HEK293T (cell line): ENCODE data around the gene MERTK.
"Not testable (repeated sequence)": the region's sequence is repeated elsewhere in the genome, so short reads cannot be mapped to it uniquely, and the experiment has no call there.

Source experiments
- CTCF ChIA-PET: fragments of 350-600 bp; formaldehyde crosslinking; extraction: SDS; loops from one replicate; lab custom pipeline; 2021; ENCODE audit warnings: antibody characterized with exemption, inconsistent platforms; lab: Yijun Ruan, JAX
- POLR2A ChIA-PET: fragments of 350-600 bp; formaldehyde crosslinking; extraction: SDS; loops from one replicate; lab custom pipeline; 2020; ENCODE audit warnings: antibody characterized with exemption, inconsistent platforms; lab: Yijun Ruan, JAX
- DNase-seq: peaks from one replicate; pipeline ENCODE4 v3.0.0; 2012; ENCODE audit warnings: mixed read lengths; ENCODE audit errors: extremely low spot score
- ARNT ChIP-seq: fragments of 450-650 bp; IDR thresholded peaks from 2 replicates; pipeline ENCODE4 v1.6.1; 2017; ENCODE audit warnings: mild to moderate bottlenecking
- BHLHE40 ChIP-seq: fragments of 450-650 bp; IDR thresholded peaks from 2 replicates; pipeline ENCODE4 v1.6.1; 2016; ENCODE audit warnings: mild to moderate bottlenecking, moderate library complexity, borderline replicate concordance
- CTBP1 ChIP-seq: fragments of 450-650 bp; IDR thresholded peaks from 2 replicates; pipeline ENCODE4 v1.6.1; 2016; ENCODE audit warnings: borderline replicate concordance
- ELF4 ChIP-seq: fragments of 450-650 bp; IDR thresholded peaks from 2 replicates; pipeline ENCODE4 v1.6.1; 2017; ENCODE audit warnings: antibody characterized with exemption
- FOXA1 ChIP-seq: fragments of 450-650 bp; IDR thresholded peaks from 2 replicates; pipeline ENCODE4 v1.6.1; 2016; ENCODE audit warnings: mild to moderate bottlenecking
- FOXK2 ChIP-seq: fragments of 450-650 bp; IDR thresholded peaks from 2 replicates; pipeline ENCODE4 v1.6.1; 2016; ENCODE audit warnings: mild to moderate bottlenecking
- FOXM1 ChIP-seq: fragments of 450-650 bp; IDR thresholded peaks from 2 replicates; pipeline ENCODE4 v1.6.1; 2017; ENCODE audit warnings: mild to moderate bottlenecking, borderline replicate concordance
- HDGF ChIP-seq: fragments of 450-650 bp; IDR thresholded peaks from 2 replicates; pipeline ENCODE4 v1.6.1; 2017; ENCODE audit warnings: antibody characterized with exemption, borderline replicate concordance
- L3MBTL2 ChIP-seq: fragments of 450-650 bp; conservative IDR thresholded peaks from 2 replicates; pipeline ENCODE4 v1.6.1; 2016; ENCODE audit warnings: mild to moderate bottlenecking
- LEF1 ChIP-seq: fragments of 450-650 bp; IDR thresholded peaks from 2 replicates; pipeline ENCODE4 v1.6.1; 2017; ENCODE audit warnings: mild to moderate bottlenecking, borderline replicate concordance
- NFRKB ChIP-seq: fragments of 450-650 bp; IDR thresholded peaks from 2 replicates; pipeline ENCODE4 v1.6.1; 2016; ENCODE audit warnings: mild to moderate bottlenecking, moderate library complexity
- SP1 ChIP-seq: fragments of 450-650 bp; IDR thresholded peaks from 2 replicates; pipeline ENCODE4 v1.6.1; 2017
- SUZ12 ChIP-seq: fragments of 450-650 bp; IDR thresholded peaks from 2 replicates; pipeline ENCODE4 v1.6.1; 2016; ENCODE audit warnings: mild to moderate bottlenecking
- TARDBP ChIP-seq: fragments of 450-650 bp; IDR thresholded peaks from 2 replicates; pipeline ENCODE4 v1.6.1; 2016
- ZNF384 ChIP-seq: fragments of 450-650 bp; IDR thresholded peaks from 2 replicates; pipeline ENCODE4 v1.6.1; 2016
- TF ChIP-seq, protein P1 (sequence below): fragments of 450-650 bp; IDR thresholded peaks from 2 replicates; pipeline ENCODE4 v1.6.1; 2016

MERTK gene

GRCh38 chr2:112035786-112036185 is 137.4 kb downstream of the MERTK start:
- POLR2A ChIA-PET, result no interaction called here
- TF ChIP-seq FOXK2, result no peak
- no peak for TF ChIP-seq SUZ12
- TF ChIP-seq CTBP1, result no peak
- TF ChIP-seq ELF4, result no peak
- TF ChIP-seq SP1, result no peak
- TF ChIP-seq ZNF384, result no peak
- TF ChIP-seq BHLHE40, result no peak
- TF ChIP-seq, protein P1, sequence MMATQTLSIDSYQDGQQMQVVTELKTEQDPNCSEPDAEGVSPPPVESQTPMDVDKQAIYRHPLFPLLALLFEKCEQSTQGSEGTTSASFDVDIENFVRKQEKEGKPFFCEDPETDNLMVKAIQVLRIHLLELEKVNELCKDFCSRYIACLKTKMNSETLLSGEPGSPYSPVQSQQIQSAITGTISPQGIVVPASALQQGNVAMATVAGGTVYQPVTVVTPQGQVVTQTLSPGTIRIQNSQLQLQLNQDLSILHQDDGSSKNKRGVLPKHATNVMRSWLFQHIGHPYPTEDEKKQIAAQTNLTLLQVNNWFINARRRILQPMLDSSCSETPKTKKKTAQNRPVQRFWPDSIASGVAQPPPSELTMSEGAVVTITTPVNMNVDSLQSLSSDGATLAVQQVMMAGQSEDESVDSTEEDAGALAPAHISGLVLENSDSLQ, result no peak
- no peak for TF ChIP-seq FOXA1
- CTCF ChIA-PET, result no interaction called here
- DNase-seq, result no peak

DNA sequence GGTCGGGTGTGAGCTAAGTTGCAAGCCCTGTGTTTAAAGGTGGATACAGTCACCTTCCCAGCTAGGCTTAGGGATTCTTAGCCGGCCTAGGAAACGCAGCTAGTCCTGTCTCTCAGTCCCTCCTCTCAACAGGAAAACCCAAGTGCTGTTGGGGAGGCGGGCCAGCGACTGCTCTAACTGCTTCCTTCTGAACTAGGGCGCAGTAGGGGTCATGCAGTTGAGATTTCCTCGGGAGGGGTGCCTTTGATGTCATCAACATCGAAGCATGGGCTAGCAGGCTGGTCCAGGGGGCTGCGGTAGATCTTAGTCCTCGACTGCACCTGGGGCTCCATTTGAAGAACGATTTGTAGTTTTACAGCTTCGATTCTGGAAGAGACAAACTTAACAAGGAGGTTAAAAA is 141.1 kb downstream of the MERTK start:
- CTCF ChIA-PET, result interaction anchor here (0.6 to 0.8 kb wide), 2 partner anchors 19 to 143 kb away, joined by 4 read pairs; no protein-coding TSS in a partner anchor
- POLR2A ChIA-PET, DNase-seq: not testable (repeated sequence)

- DNase-seq, CTCF ChIA-PET, POLR2A ChIA-PET: not testable (repeated sequence)
Measured at GRCh38 chr2:112040066-112040465, 141.7 kb downstream of the MERTK start.

- POLR2A ChIA-PET, CTCF ChIA-PET, DNase-seq: not testable (repeated sequence)
Measured at GRCh38 chr2:112041460-112041859, 143.1 kb downstream of the MERTK start.

GRCh38 chr2:112045446-112046014 is 147.1 kb downstream of the MERTK start:
- ChIA-PET POLR2A (no interaction called here), CTCF (no interaction called here)
- TF ChIP-seq LEF1, result no peak
- TF ChIP-seq L3MBTL2, result no peak
- no peak for TF ChIP-seq FOXK2
- no peak for TF ChIP-seq HDGF
- no peak for TF ChIP-seq SP1
- no peak for TF ChIP-seq NFRKB
- no peak for TF ChIP-seq TARDBP
- no peak for TF ChIP-seq ARNT
- TF ChIP-seq ZNF384, result no peak
- TF ChIP-seq BHLHE40, result no peak
- TF ChIP-seq SUZ12, result no peak
- DNase-seq, result no peak

DNA sequence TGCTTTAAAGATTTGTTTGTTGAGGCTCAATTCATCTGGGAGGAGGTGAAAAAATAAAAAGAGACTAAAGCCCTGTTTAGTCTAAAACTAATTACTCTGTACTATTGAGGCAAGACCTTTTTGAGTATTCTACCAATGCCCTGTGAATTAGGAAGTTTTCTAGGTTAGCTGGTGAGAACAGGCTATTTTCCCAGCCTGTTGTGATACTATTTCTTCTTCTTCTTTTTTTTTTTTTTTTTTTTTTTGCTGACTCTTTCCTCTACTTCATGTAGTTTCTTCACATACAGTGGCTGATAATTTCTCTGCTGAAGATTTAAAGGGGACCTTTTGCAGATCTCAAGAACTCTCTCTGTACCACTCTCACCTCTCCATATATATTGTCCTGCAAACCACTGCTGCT is 147.8 kb downstream of the MERTK start:
- ChIA-PET CTCF (no interaction called here), POLR2A (interaction anchor here (1.2 kb wide), 1 partner anchor 148 kb away, joined by 3 read pairs; no protein-coding TSS in a partner anchor)
- DNase-seq, result no peak
- TF ChIP-seq HDGF (no peak), BHLHE40 (no peak), TARDBP (no peak), ARNT (no peak), NFRKB (no peak), FOXA1 (no peak), CTBP1 (no peak), ZNF384 (no peak), SUZ12 (no peak), SP1 (no peak), L3MBTL2 (no peak), FOXM1 (no peak), LEF1 (no peak)
- TF ChIP-seq, protein P1, result no peak

DNA sequence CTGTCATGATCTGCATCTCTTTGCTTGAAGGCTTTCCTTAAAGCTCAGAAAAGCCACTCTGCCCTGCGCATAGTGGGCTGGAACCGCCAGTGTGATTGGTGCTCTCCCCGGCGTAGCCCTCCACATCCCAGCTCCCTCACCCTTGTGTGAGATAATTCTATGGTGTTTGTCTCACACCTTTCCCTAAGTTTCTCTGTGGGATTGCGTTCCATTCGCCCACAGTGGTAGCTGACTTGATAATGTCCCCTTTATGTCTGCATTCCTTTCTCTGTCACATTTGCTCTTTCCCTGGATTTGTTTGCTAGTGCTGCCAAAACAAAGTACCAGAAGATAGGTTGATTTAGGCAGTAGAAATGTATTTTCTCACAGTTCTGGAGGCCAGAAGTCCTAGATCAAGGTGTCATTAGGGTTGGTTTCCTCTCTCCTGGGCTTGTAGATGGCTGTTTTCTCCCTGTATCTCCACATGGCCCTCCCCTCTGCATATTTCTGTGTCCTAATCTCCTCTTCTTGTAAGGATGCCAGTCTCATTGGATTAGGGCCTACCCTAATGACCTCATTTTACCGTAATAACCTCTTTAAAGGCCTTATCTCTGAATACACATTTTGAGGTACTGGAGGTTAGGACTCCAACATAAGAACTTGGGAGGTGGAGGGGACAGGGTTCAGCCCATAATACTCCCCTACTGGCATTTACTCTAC is 149.3 kb downstream of the MERTK start:
- DNase-seq, result no peak

More for the DNA sequence above, 149.3 kb downstream of the MERTK start:
- CTCF ChIA-PET, result interaction anchor here (0.6 to 0.7 kb wide), 2 partner anchors 160 to 163 kb away, joined by 3 read pairs; no protein-coding TSS in a partner anchor
- TF ChIP-seq, protein P1, result no peak
- TF ChIP-seq FOXK2 (no peak), HDGF (no peak), SP1 (no peak), ELF4 (no peak), CTBP1 (no peak), SUZ12 (no peak), NFRKB (no peak), ZNF384 (no peak), LEF1 (no peak), TARDBP (no peak)
- POLR2A ChIA-PET, result interaction anchor here (1.2 kb wide), 1 partner anchor 150 kb away, joined by 3 read pairs; no protein-coding TSS in a partner anchor
